ENCODE measurements around the gene NTM. TPM values are rescaled to one million over a fixed set of nuclear protein-coding genes. Genes with fewer than 3 reads are reported as not detected.

The NTM gene
- total and polyA plus RNA-seq, 2 donors from 2014 or later = 0.92 to 10.3 TPM

DNA sequence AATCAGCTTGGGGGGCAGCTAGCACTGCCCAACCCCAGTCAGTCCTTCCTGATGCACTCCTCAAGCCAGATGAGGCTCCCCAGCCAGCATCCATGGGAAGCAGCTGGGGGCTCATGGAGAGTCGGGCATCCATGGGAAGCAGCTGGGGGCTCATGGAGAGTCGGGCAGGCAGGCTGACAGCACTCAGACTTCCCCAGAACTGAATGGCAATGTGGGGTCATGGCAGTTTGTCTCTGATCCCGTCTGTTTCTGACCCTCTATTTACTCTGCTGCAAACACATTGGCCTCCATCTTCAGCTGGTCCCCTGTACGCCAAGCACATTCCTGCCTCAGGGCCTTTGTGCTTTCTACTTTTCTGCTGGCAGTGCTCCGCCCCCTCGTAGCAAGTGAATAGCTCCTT lies 314.8 kb downstream of the NTM start:
- DNase-seq (peak in 2 of 5 donors; percentile 8 to 22), FAIRE-seq (no peak)
- H3K4me3 ChIP-seq (ENCODE audit: low read length in 3 of 3) = no peak overlapping the region
- peaks cover 5% of the 10 kb centered on the region for H3K27me3 ChIP-seq (ENCODE audit: control insufficient read depth, insufficient read depth, low read length)
- H3K9me3 ChIP-seq (ENCODE audit: control insufficient read depth in 2 of 3, insufficient read depth in 1 of 3, low read length in 3 of 3) = no peaks in the 10 kb centered on the region
- no peaks in the 10 kb centered on the region for H3K36me3 ChIP-seq (ENCODE audit: control insufficient read depth in 2 of 3, insufficient read depth in 3 of 3, low read length in 3 of 3)
- no peak overlapping the region for H3K27ac ChIP-seq (ENCODE audit: low read depth in 2 of 2, low read length in 2 of 2)
- intact Hi-C loops (cut with DNase I) = no loop called here
- TF ChIP-seq, protein P1, sequence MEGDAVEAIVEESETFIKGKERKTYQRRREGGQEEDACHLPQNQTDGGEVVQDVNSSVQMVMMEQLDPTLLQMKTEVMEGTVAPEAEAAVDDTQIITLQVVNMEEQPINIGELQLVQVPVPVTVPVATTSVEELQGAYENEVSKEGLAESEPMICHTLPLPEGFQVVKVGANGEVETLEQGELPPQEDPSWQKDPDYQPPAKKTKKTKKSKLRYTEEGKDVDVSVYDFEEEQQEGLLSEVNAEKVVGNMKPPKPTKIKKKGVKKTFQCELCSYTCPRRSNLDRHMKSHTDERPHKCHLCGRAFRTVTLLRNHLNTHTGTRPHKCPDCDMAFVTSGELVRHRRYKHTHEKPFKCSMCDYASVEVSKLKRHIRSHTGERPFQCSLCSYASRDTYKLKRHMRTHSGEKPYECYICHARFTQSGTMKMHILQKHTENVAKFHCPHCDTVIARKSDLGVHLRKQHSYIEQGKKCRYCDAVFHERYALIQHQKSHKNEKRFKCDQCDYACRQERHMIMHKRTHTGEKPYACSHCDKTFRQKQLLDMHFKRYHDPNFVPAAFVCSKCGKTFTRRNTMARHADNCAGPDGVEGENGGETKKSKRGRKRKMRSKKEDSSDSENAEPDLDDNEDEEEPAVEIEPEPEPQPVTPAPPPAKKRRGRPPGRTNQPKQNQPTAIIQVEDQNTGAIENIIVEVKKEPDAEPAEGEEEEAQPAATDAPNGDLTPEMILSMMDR (IDR thresholded peaks at IDR 0.05; ENCODE audit: borderline replicate concordance, extremely low read depth, insufficient read depth) = no peak
- no peak overlapping the region for H3K9ac ChIP-seq (ENCODE audit: low read length in 3 of 3)
- no peaks in the 10 kb centered on the region for H3K4me1 ChIP-seq (ENCODE audit: control insufficient read depth in 2 of 3, insufficient read depth in 2 of 3, low read depth in 1 of 3, low read length in 3 of 3)

DNA sequence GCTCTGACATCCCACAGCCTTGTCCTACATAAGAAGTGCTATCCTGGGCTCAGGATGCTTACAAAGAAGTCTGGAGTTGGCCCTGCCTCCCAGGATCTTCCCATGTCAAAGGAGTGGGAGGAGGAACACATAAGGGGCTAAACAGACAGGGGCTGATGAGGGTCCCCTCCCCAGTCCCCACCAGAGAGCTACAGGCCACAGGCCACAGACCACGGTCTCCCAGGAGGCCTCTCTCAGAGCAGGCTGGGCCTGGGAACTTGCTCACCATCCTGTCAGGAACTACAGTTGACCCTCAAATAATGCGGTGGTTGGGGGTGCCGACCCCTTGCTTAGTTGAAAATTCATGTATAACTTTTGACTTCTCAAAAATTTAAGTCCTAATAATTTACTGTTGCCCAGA lies 315.5 kb downstream of the NTM start:
- Histone ChIP-seq H3K27ac (ENCODE audit: low read depth in 2 of 2, low read length in 2 of 2) (no peak overlapping the region), H3K36me3 (ENCODE audit: control insufficient read depth in 2 of 3, insufficient read depth in 3 of 3, low read length in 3 of 3) (no peaks in the 10 kb centered on the region), H3K9me3 (ENCODE audit: control insufficient read depth in 2 of 3, insufficient read depth in 1 of 3, low read length in 3 of 3) (no peaks in the 10 kb centered on the region), H3K27me3 (ENCODE audit: control insufficient read depth, insufficient read depth, low read length) (peaks cover 5% of the 10 kb centered on the region), H3K4me3 (ENCODE audit: low read length in 3 of 3) (no peak overlapping the region), H3K4me1 (ENCODE audit: control insufficient read depth in 2 of 3, insufficient read depth in 2 of 3, low read depth in 1 of 3, low read length in 3 of 3) (no peaks in the 10 kb centered on the region), H3K9ac (ENCODE audit: low read length in 3 of 3) (no peak overlapping the region)
- FAIRE-seq (no peak), DNase-seq (peak in 1 of 5 donors; percentile 30)
- intact Hi-C loops (cut with DNase I) = no loop called here
- TF ChIP-seq, protein P1 (IDR thresholded peaks at IDR 0.05; ENCODE audit: borderline replicate concordance, extremely low read depth, insufficient read depth) = no peak

DNA sequence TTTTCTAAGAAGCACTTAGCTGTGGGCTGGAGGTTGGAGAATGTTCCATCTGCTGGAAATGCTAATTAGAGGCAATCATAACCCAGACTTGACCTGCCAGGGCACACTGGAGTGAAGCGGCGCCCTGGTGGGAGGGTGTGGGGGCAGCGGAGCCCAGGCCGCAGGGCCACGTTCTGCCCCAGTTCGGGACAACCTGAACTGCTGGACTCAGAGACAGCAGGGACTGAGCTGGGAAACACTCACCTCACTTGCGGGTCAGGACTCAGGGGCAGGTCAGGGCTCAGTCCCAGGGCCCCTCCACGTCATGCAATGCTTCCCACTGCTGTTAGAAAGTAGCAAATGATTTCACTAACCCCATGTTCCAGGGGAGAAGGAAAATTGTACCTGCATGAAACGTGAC lies 316.4 kb downstream of the NTM start:
- no peak overlapping the region for H3K9ac ChIP-seq (ENCODE audit: low read length in 3 of 3)
- H3K27me3 ChIP-seq (ENCODE audit: control insufficient read depth, insufficient read depth, low read length) = peaks cover 5% of the 10 kb centered on the region

More for the DNA sequence above, 316.4 kb downstream of the NTM start:
- TF ChIP-seq, protein P1 (IDR thresholded peaks at IDR 0.05; ENCODE audit: borderline replicate concordance, extremely low read depth, insufficient read depth) = no peak
- Histone ChIP-seq H3K9me3 (ENCODE audit: control insufficient read depth in 2 of 3, insufficient read depth in 1 of 3, low read length in 3 of 3) (no peaks in the 10 kb centered on the region), H3K27ac (ENCODE audit: low read depth in 2 of 2, low read length in 2 of 2) (no peak overlapping the region), H3K4me3 (ENCODE audit: low read length in 3 of 3) (no peak overlapping the region), H3K4me1 (ENCODE audit: control insufficient read depth in 2 of 3, insufficient read depth in 2 of 3, low read depth in 1 of 3, low read length in 3 of 3) (no peaks in the 10 kb centered on the region), H3K36me3 (ENCODE audit: control insufficient read depth in 2 of 3, insufficient read depth in 3 of 3, low read length in 3 of 3) (no peaks in the 10 kb centered on the region)
- DNase-seq = peak in 2 of 5 donors; percentile 14 to 39
- intact Hi-C loops (cut with DNase I) = no loop called here
- no peak for FAIRE-seq
